Activated CD4-positive, CD25-positive, alpha-beta regulatory T cell (primary cell): ENCODE data around the gene PPHLN1.
"Not testable (repeated sequence)": the region's sequence is repeated elsewhere in the genome, so short reads cannot be mapped to it uniquely, and the experiment has no call there.

ENCODE experiments used
- DNase-seq, 4 experiments: peaks; one replicate each; lab custom pipeline; 2025; lab: John Stamatoyannopoulos, UW

Gene PPHLN1

GRCh38 chr12:42323856-42324255 is 2.1 kb upstream of the PPHLN1 start:
- no peak for DNase-seq

DNA sequence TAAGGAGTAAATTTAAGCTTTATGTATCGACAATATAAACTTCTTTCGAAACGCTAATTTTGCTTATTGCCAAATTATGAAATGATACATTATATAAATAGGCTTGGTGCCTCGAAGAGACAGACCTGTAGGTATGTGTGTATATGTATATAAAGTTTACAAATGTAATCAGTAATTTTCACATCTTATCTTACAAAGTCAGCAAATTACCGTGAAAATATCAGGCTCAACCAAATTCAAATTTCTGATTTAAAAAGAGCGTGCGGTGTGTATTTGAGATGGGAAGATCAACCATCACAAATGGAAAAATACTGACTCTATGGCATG is 678 bp upstream of the PPHLN1 start:
- DNase-seq, result no peak

DNA sequence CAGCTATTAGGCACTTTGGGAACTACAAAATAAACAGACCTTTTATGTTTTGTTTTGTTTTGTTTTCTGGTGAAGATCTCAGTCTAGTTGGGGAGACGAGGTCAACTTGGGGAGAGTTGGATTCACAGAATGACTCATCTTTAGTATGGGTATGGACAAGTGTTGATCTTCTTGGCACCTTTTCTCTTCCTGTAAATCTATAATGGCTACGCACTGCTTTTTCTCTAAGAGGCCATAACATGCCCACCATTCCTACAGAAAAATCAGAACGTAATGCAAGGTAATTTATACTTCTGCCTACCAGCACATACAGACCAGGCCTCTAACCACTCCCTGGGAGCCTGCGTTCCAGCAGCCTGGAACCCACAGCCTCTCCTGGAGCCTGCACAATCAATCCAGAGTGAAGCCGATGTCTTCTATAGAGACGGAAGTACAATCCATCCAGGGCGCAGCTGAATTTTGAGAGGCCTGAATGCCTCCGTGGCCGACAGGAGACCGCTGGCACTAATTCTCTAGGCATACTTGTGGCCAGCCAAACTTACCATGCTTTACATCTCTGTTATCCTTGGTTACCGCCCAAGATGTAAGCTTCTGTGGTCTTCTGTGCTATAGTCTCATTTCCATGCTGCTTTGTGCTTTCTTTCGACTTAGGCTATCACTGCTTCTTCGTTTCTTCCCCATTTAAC is 717 bp downstream of the PPHLN1 start:
- no peak for DNase-seq

- DNase-seq, result no peak
Observed at GRCh38 chr12:42327227-42327590, 1.2 kb downstream of the PPHLN1 start.

DNA sequence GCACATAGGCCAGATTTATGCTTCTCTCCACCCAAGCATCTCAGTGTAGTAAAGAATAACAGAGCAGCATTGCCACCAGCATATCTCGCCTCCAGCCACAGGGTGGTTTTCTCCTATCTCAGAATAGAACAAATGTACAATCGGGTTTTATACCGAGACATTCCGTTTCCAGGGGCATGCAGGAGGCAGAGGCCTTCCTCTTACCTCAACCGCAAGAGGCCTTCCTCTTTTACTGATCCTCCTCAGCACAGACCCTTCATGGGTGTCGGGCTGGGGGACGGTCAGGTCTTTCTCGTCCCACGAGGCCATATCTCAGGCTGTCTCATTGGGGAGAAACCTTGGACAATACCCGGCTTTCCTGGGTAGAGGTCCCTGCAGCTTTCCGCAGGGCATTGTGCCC is 4.1 kb downstream of the PPHLN1 start:
- not testable (repeated sequence) for DNase-seq

DNA sequence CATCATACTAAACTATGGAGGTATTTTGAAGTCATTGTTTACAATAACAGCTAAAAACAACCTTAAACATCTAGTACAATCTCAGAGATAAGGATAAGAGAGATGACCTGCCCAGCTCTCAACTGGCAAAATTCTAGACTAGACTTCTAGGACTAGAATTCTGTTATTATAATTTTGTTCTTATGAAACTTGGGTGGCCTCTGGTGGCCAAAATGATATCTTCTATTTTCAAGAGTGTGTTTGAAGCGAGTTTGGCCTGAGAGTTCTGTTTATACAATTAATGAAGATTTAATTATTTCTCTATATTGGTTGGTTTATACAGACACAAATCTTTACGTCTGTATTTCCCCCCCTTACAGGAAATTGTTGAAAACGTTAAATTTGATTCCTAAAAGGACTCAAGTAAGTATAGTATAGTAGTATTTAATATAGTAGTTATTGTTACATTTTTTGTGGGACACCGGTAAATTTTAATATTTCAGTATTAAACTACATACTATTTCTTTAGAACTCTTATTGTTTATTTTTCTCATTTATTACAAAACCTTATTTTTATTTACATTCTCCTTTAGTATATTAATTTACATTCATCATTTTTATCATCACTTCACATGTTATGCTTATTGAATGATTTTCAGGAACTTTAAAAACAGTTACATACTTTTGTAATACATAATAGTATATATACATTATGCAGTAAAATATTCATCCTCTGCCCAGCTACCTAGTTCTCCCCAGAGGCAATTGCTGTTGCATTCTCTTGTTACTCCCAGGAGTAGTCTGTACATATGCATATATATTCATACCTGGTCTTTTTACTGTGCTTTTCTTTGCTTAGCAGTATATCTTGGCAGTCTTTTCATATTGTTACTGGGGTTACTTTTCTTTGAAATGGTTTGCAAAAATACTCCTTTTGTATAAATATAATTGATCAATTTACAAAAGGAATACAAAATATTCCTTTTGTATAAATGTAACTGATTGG is 6.6 kb downstream of the PPHLN1 start:
- DNase-seq, result no peak

DNA sequence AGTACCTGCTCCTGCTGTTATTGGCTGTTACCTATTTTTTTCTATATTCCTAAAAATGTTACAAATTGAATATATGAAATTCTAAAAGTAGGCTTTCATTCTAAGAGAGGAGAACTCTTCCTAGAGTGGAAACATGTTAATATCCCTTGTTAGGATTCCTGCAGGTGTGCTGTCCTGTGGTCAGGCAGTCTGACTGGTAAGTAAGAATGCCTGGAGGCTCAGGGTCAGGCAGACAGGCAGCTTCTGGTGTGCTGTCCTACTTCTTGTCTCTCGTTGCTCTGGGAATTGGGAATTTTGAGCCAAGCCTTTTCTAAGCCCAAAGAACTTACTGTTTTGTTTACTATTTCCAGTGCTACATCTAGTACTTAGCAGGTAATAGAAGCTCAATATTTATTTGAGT is 10.3 kb downstream of the PPHLN1 start:
- no peak for DNase-seq

DNA sequence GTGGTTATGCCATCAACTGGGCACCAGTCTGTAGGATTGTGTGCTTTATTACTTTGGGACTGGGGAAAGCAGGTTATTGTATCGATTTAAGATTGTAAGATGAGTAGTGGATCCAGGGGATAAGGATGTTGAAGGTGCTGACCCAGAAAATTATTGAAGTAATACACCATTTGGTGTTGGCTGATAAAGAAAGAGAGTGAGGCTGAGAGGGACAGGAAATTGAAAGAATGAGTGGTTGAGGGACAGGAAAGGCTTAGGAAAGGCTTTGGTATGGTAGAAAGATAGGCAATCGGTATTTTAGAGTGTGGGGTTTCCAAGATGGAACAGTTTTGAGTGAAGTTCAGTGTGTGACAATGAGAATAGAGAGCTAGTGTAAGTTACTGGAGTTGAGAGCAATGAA is 12.3 kb downstream of the PPHLN1 start:
- no peak for DNase-seq

DNA sequence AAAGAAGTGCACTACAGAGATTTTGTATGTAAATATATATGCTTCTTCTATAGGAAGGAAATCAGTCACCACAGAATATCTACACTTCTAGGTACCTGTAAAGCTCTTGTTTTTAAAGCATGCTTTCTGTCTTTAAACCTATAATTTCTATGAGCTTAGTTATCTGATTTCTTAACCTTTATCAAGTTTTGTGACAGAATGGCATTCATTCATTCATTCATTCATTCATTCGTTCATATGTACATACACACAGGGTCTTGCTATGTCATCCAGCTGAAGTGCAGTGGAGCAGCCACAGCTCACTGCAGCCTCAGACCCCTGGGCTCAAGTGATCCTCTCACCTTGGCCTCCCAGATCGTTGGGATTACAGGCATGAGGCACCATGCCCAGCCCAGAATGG is 16.1 kb downstream of the PPHLN1 start:
- no peak for DNase-seq

GRCh38 chr12:42343721-42344120 is 17.8 kb downstream of the PPHLN1 start:
- DNase-seq, result no peak

- no peak for DNase-seq
Observed at GRCh38 chr12:42346403-42347002, 20.5 kb downstream of the PPHLN1 start.

DNA sequence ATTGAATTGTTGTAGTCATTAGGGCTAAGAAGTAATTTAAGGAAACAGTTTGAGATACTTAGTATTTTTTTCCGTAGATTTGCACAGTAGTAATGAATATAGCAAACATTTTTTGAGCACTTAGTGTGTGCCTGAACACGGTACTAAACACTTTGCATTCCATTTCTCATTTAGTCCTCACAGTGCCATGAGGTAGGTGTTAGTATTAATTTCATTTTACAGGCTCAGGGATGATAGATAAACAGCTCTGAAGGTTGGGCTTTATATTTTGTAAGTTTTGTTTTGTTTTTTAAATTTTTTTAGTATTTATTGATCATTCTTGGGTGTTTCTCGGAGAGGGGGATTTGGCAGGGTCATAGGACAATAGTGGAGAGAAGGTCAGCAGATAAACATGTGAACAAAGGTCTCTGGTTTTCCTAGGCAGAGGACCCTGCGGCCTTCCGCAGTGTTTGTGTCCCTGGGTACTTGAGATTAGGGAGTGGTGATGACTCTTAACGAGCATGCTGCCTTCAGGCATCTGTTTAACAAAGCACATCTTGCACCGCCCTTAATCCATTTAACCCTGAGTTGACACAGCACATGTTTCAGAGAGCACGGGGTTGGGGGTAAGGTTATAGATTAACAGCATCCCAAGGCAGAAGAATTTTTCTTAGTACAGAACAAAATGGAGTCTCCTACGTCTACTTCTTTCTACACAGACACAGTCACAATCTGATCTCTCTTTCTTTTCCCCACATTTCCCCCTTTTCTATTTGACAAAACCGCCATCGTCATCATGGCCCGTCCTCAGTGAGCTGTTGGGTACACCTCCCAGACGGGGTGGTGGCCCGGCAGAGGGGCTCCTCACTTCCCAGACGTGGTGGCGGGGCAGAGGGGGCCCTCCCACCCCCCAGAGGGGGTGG is 23.4 kb downstream of the PPHLN1 start:
- DNase-seq, result not testable (repeated sequence)

DNA sequence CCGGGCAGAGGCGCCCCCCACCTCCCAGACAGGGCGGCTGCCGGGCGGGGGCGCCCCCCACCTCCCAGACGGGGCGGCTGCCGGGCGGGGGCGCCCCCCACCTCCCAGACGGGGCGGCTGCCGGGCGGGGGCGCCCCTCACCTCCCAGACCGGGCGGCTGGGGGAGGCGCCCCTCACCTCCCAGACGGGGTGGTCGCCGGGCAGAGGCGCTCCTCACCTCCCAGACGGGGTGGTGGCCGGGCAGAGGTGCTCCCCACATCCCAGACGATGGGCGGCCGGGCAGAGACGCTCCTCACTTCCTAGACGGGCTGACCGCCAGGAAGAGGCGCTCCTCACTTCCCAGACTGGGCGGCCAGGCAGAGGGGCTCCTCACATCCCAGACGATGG is 24.0 kb downstream of the PPHLN1 start:
- DNase-seq, result not testable (repeated sequence)

- DNase-seq, result no peak
Observed at GRCh38 chr12:42356344-42356743, 30.4 kb downstream of the PPHLN1 start.

GRCh38 chr12:42360747-42361403 is 34.9 kb downstream of the PPHLN1 start:
- DNase-seq, result no peak

DNA sequence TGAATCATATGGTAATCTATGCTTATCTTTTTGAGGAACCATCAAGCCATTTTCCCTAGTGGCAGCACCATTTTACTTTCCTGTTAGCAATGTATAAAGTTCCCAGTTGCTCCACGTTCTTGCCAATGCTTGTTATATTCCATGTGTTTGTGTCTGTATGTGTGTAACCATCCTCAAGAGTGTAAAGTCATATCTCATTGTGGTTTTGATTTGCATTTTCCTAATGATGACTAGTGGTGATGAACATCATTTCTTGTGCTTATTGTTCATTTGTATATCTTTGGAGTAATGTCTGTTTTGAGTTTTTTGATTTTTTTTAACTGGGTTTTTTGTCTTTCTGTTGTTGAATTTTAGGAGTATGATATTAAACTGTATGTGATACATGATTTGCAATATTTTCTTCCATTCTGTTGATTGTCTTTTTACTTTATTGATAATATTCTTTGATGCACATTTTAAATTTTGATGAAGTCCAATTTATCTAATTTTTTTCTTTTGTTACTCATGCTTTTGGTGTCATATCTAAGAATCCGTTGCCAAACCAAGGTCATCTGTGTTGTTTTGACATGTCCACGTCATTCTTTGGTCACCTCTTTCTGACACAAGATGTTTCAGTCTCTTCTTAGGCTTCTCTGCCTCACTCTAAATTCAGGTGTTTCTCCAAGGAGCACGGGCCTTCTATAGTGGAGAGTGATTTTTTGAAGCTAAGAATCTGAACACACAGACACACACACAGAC is 36.1 kb downstream of the PPHLN1 start:
- DNase-seq, result no peak

DNA sequence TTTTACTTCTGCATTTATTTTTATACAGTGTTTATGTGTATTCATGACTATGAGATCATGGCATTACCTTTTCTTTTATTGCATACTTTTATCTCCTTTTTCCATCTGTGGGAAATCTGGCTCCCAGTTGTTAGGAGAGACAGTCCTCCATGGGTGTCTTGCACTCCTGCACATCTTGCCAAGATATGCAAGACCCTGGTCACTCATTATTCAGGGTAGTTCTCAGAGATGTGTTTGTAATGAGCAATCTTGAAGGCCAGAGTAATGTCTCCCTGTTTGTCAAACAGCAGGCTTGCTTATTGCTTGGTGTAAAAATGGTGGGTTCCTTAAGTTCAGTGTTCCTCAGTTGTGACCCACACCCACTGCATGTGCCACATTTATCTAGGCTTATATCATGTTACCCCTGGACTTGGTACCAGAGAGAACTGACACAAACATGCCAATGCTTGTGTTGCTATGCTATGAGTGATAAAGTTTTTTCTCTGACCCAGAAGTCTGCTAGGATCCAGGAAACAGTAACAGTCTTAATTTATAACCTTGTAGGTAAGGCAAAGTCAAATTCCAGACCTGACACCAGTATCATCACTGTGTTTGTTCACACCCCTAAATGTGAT is 36.8 kb downstream of the PPHLN1 start:
- no peak for DNase-seq

DNA sequence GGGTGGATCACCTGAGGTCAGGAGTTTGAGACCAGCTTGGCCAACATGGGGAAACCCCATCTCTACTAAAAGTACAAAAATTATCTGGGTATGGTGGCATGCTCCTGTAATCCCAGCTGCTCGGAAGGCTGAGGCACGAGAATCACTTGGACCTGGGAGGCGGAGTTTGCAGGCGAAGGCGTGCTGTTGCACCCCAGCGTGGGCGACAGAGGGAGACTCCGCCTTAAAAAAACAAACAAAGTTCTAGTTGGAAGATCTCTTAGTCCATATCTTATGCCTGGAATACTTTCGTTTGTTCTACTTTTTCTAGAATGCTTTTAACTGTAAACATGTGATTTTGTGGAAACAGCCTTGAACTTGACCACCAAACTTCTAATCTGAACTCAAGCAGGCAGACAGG is 38.7 kb downstream of the PPHLN1 start:
- DNase-seq, result no peak

DNA sequence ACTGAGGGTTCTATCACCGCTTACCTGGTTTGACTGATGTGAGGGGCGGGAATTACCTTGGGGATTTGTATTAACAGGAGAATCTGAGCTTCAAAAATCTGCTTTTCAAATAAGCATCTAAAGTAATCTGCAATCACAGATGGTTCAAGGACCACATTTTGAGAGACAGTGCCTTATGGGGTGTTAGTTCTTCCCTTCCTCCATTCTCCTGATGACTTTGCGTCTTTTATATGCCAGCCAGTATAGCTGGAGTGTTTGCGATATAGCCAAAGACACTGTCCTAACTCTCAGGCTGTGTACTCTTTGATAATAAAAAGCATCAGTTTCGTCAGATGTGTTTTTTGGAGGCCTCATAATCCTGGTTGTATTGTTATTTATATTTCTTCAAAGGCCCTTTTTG is 39.5 kb downstream of the PPHLN1 start:
- DNase-seq, result no peak

- DNase-seq, result no peak
Observed at GRCh38 chr12:42370013-42370412, 44.0 kb downstream of the PPHLN1 start.
